ENCODE results near the gene XPR1.

GRCh38 chr1:180773210-180773865 lies 141.5 kb downstream of the XPR1 start:
- TF ChIP-seq CTCF (IDR thresholded peaks at IDR 0.05; ENCODE audit: insufficient read depth, low read length, poor library complexity, severe bottlenecking) (no peak), EZH2phosphoT487 (conservative IDR thresholded peaks at IDR 0.05; ENCODE audit: low read length) (no peak)
